T-helper 9 cell (primary cell): ENCODE data around the gene VN1R5.

Source experiments
- DNase-seq: peaks from one replicate; pipeline ENCODE4 v3.0.0-alpha.2; 2020

Gene VN1R5

DNA sequence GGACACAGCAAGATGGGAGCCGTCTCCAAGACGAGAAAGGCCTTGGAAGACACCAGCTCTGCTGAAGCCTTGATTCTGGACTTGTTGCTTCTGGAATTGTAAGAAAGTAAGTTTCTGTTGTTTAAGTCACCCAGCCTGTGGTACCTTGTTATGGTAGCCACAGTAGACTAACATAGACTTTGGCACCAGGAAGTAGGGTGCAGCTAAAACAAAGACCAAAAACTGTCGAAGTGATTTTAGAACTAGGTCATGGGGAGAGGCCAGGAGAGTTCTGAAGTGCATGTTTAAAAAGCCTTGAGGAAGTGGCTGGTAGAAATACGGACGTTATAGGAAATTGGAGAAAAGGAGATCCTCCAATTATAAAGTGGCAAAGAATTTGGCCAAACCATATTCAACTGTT, 47.3 kb downstream of the VN1R5 start:
- DNase-seq, result no peak

DNA sequence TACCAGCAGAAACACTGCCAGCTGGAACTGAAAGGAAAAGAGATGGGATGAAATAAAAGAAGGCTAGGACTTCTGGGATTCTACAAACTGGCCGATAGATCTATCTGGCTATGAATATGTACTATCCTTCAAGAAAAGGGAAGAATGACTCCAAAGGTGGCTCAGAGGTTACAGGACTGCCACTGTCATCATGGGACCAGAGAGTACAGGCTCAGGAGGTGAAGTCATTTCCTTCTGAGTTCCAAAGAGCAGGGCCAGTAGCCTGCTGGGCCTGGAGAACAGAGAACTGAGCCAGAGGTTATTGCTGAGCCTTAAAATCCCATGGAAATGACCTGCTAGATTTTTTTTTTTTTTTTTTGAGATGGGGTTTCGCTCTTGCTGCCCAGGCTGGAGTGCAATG, 48.2 kb downstream of the VN1R5 start:
- no peak for DNase-seq
